ENCODE measurements around the gene APBA1. TPM values are rescaled to one million over a fixed set of nuclear protein-coding genes. Genes with fewer than 3 reads are reported as not detected.
"Not testable (repeated sequence)": the region's sequence is repeated elsewhere in the genome, so short reads cannot be mapped to it uniquely, and the experiment has no call there.

The APBA1 gene
- total RNA-seq, 1 experiment from 2014 or later = 0.53 TPM

DNA sequence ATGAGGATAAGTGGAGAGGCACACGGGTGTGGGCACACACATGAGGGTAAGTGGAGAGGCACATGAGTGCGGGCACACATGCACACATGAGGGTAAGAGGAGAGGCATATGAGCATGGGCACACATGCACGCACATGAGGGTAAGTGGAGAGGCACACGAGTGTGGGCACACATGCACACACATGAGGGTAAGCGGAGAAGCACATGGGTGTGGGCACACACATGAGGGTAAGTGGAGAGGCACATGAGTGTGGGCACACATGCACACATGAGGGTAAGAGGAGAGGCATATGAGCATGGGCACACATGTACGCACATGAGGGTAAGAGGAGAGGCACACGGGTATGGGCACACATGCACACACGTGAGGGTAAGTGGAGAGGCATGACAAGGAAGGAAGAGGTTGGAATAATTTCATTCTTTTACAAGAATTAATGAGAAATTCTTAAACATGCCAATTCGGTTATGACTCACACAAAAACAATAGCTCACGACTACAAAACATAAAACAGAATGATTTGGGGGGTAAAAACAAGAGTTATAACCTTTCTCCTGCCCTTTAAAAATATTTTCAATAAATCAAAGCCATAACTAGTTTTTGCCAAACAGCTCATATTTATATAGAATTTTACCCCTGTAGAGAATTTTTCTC, 67.5 kb downstream of the APBA1 start:
- DNase-seq = no peak
- H3K4me3 ChIP-seq = no peak overlapping the region
- H3K36me3 ChIP-seq = no peaks in the 10 kb centered on the region
- no peaks in the 10 kb centered on the region for H3K4me1 ChIP-seq
- no peaks in the 10 kb centered on the region; the same call in 1 of the 2 replicates for H3K27me3 ChIP-seq
- H3K27ac ChIP-seq = no peak overlapping the region
- H3K9me3 ChIP-seq (replicated peaks) = no peaks in the 10 kb centered on the region

- Histone ChIP-seq H3K4me1 (no peaks in the 10 kb centered on the region), H3K27ac (no peak overlapping the region), H3K36me3 (no peaks in the 10 kb centered on the region), H3K9me3 (replicated peaks) (no peaks in the 10 kb centered on the region), H3K27me3 (no peaks in the 10 kb centered on the region; the same call in 1 of the 2 replicates), H3K4me3 (no peak overlapping the region)
- no peak for DNase-seq
Observed at GRCh38 chr9:69603656-69604055, 68.5 kb downstream of the APBA1 start.

DNA sequence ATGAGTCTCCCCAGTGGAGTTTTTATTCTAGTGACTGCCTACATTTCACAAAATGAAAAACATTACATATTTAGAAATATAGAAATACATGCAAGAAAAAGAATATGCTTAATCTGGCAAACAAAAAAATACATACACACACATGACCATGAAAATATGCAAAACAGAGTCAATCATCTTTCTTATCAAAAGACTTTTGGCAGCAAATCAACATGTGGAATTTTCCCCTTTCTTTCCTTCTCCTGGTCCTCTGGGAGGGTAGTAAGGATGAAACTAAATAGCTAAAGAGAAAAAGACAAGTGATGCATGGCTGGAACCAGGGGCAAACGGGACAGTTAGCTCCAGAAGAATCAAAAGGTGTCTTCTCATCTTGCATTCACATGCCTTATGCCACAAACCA, 69.4 kb downstream of the APBA1 start:
- Histone ChIP-seq H3K27ac (no peak overlapping the region), H3K4me3 (no peak overlapping the region), H3K4me1 (no peaks in the 10 kb centered on the region), H3K9me3 (replicated peaks) (no peaks in the 10 kb centered on the region), H3K27me3 (no peaks in the 10 kb centered on the region; the same call in 1 of the 2 replicates), H3K36me3 (no peaks in the 10 kb centered on the region)
- DNase-seq = no peak

- Histone ChIP-seq H3K36me3 (no peaks in the 10 kb centered on the region), H3K27ac (no peak overlapping the region), H3K27me3 (no peaks in the 10 kb centered on the region; the same call in 1 of the 2 replicates), H3K4me1 (peaks cover 3% of the 10 kb centered on the region), H3K9me3 (replicated peaks) (0 out of 2 replicates have a peak, but pooled peaks cover 4% of the 10 kb centered on the region), H3K4me3 (no peak overlapping the region)
- DNase-seq = no peak
Observed at GRCh38 chr9:69601698-69602097, 70.5 kb downstream of the APBA1 start.

DNA sequence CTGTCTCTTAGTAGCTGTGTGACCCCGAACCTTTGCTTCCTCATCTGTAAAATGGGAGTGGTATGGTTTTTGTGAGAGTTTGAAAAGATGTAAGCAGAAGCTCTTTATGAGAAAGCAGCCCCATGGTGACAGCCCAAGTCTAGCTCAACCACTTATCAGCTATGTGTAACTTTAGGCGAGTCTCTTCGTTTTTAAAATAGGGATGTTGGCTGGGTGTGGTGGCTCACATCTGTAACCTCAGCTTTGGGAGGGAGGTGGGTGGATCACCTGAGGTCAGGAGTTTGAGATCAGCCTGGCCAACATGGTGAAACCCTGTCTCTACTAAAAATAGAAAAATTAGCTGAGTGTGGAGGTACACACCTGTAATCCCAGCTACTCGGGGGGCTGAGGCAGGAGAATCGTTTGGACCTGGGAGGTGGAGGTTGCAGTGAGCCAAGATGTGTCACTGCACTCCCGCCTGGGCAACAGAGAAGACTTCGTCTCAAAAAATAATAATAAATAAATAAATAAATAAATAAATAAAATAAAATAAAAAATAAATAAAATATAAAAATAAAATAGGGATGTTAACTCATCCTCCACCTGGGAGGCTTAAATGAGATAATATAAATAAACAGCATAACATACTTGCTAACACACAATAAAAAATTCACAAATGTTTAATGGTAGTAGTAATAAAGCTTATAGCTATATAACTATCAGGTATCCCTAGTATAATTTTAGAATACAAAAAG, 71.7 kb downstream of the APBA1 start:
- no peak overlapping the region for H3K27ac ChIP-seq
- DNase-seq = no peak
- no peaks in the 10 kb centered on the region; the same call in 1 of the 2 replicates for H3K27me3 ChIP-seq
- H3K36me3 ChIP-seq = no peaks in the 10 kb centered on the region
- H3K4me1 ChIP-seq = peaks cover 13% of the 10 kb centered on the region
- no peak overlapping the region for H3K4me3 ChIP-seq
- 0 out of 2 replicates have a peak, but pooled peaks cover 4% of the 10 kb centered on the region for H3K9me3 ChIP-seq (replicated peaks)

- Histone ChIP-seq H3K27ac (no peak overlapping the region), H3K4me1 (peaks cover 14% of the 10 kb centered on the region), H3K4me3 (no peak overlapping the region), H3K9me3 (replicated peaks) (peaks cover 7% of the 10 kb centered on the region; the same call in 1 of the 2 replicates), H3K27me3 (no peaks in the 10 kb centered on the region; the same call in 1 of the 2 replicates), H3K36me3 (no peaks in the 10 kb centered on the region)
- DNase-seq = no peak
Observed at GRCh38 chr9:69599232-69599971, 72.8 kb downstream of the APBA1 start.

DNA sequence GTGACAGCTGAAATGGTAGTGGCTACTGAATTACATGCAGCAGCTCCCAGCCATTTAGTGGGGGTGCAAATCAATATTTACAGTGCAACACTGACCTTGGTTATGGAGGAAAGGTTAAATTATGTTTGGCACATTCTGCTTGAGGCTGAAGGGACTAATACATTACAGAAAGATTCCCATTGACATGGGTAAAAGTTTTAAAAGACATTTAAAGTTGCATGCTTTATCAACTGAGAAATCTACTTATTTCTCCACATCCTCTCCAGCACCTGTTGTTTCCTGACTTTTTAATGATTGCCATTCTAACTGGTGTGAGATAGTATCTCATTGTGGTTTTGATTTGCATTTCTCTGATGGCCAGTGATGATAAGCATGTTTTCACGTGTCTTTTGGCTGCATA, 75.3 kb downstream of the APBA1 start:
- Histone ChIP-seq H3K4me1 (peaks cover 14% of the 10 kb centered on the region), H3K27ac (peak overlapping the region; percentile 12; the same call in 1 of the 2 replicates)
- H3K4me3 ChIP-seq; H3K27me3 ChIP-seq; H3K9me3 ChIP-seq (replicated peaks); H3K36me3 ChIP-seq: not testable (repeated sequence)
- peak in 1 of 2 experiments; percentile 56 for DNase-seq

GRCh38 chr9:69594180-69594579, 78.0 kb downstream of the APBA1 start:
- Histone ChIP-seq H3K27ac (no peak overlapping the region), H3K27me3 (no peaks in the 10 kb centered on the region), H3K4me3 (no peak overlapping the region), H3K4me1 (peaks cover 14% of the 10 kb centered on the region), H3K36me3 (no peaks in the 10 kb centered on the region), H3K9me3 (replicated peaks) (peaks cover 7% of the 10 kb centered on the region; the same call in 1 of the 2 replicates)
- DNase-seq = no peak

- H3K27ac ChIP-seq = no peak overlapping the region
- H3K4me1 ChIP-seq = peaks cover 14% of the 10 kb centered on the region
- DNase-seq = no peak
- no peaks in the 10 kb centered on the region for H3K27me3 ChIP-seq
- H3K9me3 ChIP-seq (replicated peaks) = peaks cover 7% of the 10 kb centered on the region; the same call in 1 of the 2 replicates
- H3K4me3 ChIP-seq = no peak overlapping the region
- no peaks in the 10 kb centered on the region for H3K36me3 ChIP-seq
Observed at GRCh38 chr9:69593756-69594155, 78.4 kb downstream of the APBA1 start.

- H3K36me3 ChIP-seq = no peaks in the 10 kb centered on the region
- H3K4me3 ChIP-seq = no peak overlapping the region
- peaks cover 7% of the 10 kb centered on the region; the same call in 1 of the 2 replicates for H3K9me3 ChIP-seq (replicated peaks)
- no peaks in the 10 kb centered on the region for H3K27me3 ChIP-seq
- no peak overlapping the region for H3K27ac ChIP-seq
- no peak for DNase-seq
- H3K4me1 ChIP-seq = peaks cover 14% of the 10 kb centered on the region
Observed at GRCh38 chr9:69593301-69593700, 78.9 kb downstream of the APBA1 start.

- H3K27ac ChIP-seq = no peak overlapping the region
- no peaks in the 10 kb centered on the region for H3K27me3 ChIP-seq
Observed at GRCh38 chr9:69590266-69590665, 81.9 kb downstream of the APBA1 start.

DNA sequence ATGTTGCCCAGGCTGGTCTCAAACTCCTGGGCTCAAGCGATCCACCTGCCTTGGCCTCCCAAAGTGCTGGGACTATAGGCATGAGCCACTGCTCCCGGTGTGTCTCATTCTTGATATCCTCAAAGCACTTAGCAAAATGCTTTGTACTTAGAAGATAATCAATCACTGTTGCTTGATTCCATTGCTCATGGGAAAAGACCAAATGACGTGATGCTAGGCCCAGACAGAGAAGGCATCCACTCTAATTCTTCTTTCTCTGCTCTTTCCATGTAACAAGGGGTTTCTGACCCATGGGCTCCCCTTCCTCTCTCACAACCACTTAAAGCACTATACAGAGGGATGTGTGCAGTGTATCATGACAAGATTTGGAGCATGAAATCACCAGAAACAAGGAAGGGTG, 83.0 kb downstream of the APBA1 start:
- no peaks in the 10 kb centered on the region for H3K27me3 ChIP-seq
- H3K36me3 ChIP-seq = no peaks in the 10 kb centered on the region
- H3K9me3 ChIP-seq (replicated peaks) = no peaks in the 10 kb centered on the region
- no peak overlapping the region for H3K4me3 ChIP-seq
- no peak for DNase-seq
- no peak overlapping the region for H3K27ac ChIP-seq
- H3K4me1 ChIP-seq = no peaks in the 10 kb centered on the region

More at GRCh38 chr9:69590266-69590665, 81.9 kb downstream of the APBA1 start:
- peaks cover 2% of the 10 kb centered on the region; the same call in 1 of the 2 replicates for H3K9me3 ChIP-seq (replicated peaks)
- H3K4me1 ChIP-seq = no peaks in the 10 kb centered on the region
- no peak for DNase-seq
- H3K4me3 ChIP-seq = no peak overlapping the region
- no peaks in the 10 kb centered on the region for H3K36me3 ChIP-seq

DNA sequence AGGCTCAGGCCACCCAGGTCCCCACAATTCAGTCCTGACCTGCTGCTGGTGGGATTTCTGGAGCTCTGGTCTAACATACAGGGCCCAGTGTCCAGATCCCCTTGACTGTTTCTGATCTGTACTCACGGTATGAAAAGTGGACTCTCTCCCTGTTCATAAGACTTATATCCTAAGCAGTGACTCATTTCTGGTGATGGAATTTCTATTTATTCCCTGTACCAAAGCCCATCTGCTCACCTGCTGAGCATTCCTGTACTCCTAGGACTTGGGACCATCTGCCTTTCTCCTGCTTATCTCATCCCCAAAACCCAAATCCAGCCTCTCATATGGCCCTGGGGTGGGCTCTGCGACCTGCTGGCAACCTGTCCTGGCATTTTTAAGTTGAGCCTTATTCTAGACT, 86.6 kb downstream of the APBA1 start:
- no peak for DNase-seq
- Histone ChIP-seq H3K27ac (no peak overlapping the region), H3K9me3 (replicated peaks) (no peaks in the 10 kb centered on the region), H3K4me3 (no peak overlapping the region), H3K36me3 (no peaks in the 10 kb centered on the region), H3K4me1 (no peaks in the 10 kb centered on the region), H3K27me3 (no peaks in the 10 kb centered on the region)

DNA sequence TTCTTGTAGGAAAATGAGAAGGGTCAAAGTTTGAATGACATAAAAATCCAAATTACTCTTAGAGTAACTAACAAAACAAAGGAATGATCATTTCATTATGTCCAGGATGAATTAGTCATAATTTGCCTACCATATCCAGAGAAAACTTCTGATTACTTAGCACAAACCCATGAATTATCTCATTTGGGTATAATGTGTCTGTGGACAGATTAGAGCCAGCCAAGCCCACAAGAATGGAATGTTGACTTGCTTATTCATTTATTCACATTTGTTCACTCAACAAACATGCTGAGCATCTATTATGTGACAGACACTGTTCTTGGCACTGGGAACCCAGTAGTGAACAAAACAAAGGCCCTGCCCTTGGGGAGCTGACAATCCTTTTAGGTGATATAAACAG, 87.4 kb downstream of the APBA1 start:
- Histone ChIP-seq H3K27ac (no peak overlapping the region), H3K36me3 (no peaks in the 10 kb centered on the region), H3K9me3 (replicated peaks) (no peaks in the 10 kb centered on the region), H3K4me3 (no peak overlapping the region), H3K4me1 (no peaks in the 10 kb centered on the region), H3K27me3 (no peaks in the 10 kb centered on the region)
- DNase-seq = no peak
